Activated CD4-positive, alpha-beta T cell treated with anti-CD3 and anti-CD28 coated beads, Interleukin-2, amount 10 ng/mL, durations not matched to agents 24 days and 14 days (primary cell): ENCODE data around the gene SUDS3. TPM values are rescaled to one million over a fixed set of nuclear protein-coding genes. Genes with fewer than 3 reads are reported as not detected.

Source experiments
- DNase-seq: peaks from one replicate; pipeline ENCODE4 v3.0.0; 2022
- H3K27ac Mint-ChIP-seq: one replicate; pipeline ENCODE4 v1.8.0; 2022; ENCODE audit warnings: mild to moderate bottlenecking, mixed read lengths
- H3K27me3 Mint-ChIP-seq: one replicate; pipeline ENCODE4 v1.8.0; 2022; ENCODE audit warnings: mixed read lengths
- H3K36me3 Mint-ChIP-seq: one replicate; pipeline ENCODE4 v1.8.0; 2022; ENCODE audit warnings: low read depth, mild to moderate bottlenecking, mixed read lengths
- H3K4me1 Mint-ChIP-seq: one replicate; pipeline ENCODE4 v1.8.0; 2021; ENCODE audit warnings: mixed read lengths
- H3K4me3 Mint-ChIP-seq: one replicate; pipeline ENCODE4 v1.8.0; 2022; ENCODE audit warnings: mild to moderate bottlenecking, moderate library complexity, mixed read lengths
- H3K9me3 Mint-ChIP-seq: one replicate; pipeline ENCODE4 v1.8.0; 2021; ENCODE audit warnings: mixed read lengths
- intact Hi-C: fragments of 100-400 bp; cut with micrococcal nuclease; formaldehyde crosslinking; loops from one replicate; pipeline ENCODE4 v1.15.1; 2023
- total RNA-seq: library from RNA; stranded (reverse); gene quantifications from 2 replicates; pipeline ENCODE4 v1.2.3, GENCODE V29; 2022

SUDS3 gene
- 22.0 and 23.6 TPM in 2 replicates for total RNA-seq

GRCh38 chr12:118376089-118377020, at the start of gene SUDS3:
SUDS3 (plus strand) TSS chr12:118376555; CDS start chr12:118376692, 137 bp downstream.
- Mint-ChIP-seq H3K4me3 (peak within 1 kb of the TSS; percentile 81), H3K27me3 (peaks cover 4% of the 10 kb centered on the region), H3K4me1 (peaks cover 33% of the 10 kb centered on the region), H3K27ac (peak within 1 kb of the TSS; percentile 98), H3K9me3 (no peaks in the 10 kb centered on the region), H3K36me3 (peaks cover 7% of the 10 kb centered on the region)
- DNase-seq = peak; percentile 99
- intact Hi-C loops = loop anchor here (1.0 to 10.0 kb wide), 8 partner anchors 69 to 1182 kb away; partner anchors contain the start of genes FBXO21, RFC5 and WSB2

- peaks cover 14% of the 10 kb centered on the region for H3K36me3 Mint-ChIP-seq
- H3K27me3 Mint-ChIP-seq = no peaks in the 10 kb centered on the region
- no peak overlapping the region for H3K27ac Mint-ChIP-seq
- H3K4me3 Mint-ChIP-seq = no peak overlapping the region
- intact Hi-C loops = no loop called here
- no peaks in the 10 kb centered on the region for H3K9me3 Mint-ChIP-seq
- no peak for DNase-seq
- H3K4me1 Mint-ChIP-seq = peaks cover 13% of the 10 kb centered on the region
Observed at GRCh38 chr12:118326991-118327390, 49.4 kb upstream of the SUDS3 start.

- H3K9me3 Mint-ChIP-seq = no peaks in the 10 kb centered on the region
- peaks cover 14% of the 10 kb centered on the region for H3K36me3 Mint-ChIP-seq
- H3K4me1 Mint-ChIP-seq = peaks cover 13% of the 10 kb centered on the region
- DNase-seq = no peak
- H3K27ac Mint-ChIP-seq = no peak overlapping the region
- intact Hi-C loops = no loop called here
- no peaks in the 10 kb centered on the region for H3K27me3 Mint-ChIP-seq
- no peak overlapping the region for H3K4me3 Mint-ChIP-seq
Observed at GRCh38 chr12:118327391-118327790, 49.0 kb upstream of the SUDS3 start.

DNA sequence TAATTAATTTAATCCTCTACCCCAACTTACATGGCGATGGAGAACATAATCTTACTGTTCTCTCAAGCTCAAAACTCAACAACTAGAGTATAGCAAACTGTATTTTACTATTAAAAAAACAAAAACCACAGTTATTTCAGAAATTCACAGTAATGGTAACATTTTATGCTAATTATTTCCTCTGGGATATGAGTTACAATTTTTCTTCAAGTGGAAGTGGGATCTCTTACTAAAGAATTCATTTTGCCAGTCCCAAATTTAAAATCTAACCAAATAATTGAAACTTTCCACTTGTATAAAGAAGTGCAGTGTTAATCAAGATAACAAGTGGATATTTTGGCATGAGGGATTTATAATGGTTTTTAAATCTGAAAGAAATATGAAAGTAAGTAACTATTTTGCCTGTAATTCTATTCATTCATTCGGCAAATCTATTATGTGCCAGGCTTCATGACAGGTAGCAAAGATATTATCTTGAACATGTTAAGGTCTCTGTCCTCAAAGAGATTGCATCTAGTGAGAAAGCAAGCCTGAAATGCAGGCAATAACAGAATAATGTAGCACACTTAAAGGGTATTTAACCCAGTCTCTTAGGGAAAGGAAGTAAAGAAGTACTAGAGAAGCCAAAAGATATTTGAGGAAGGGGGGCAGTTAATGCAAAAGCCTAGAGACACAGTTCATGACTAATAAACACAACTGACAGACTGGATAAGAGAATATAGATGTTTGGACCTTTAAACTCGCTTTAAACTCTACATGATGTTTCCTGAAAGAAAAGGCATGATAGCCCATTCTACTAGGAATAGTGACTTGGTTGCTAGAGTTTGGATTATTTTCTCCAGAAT, 47.6 kb upstream of the SUDS3 start:
- peaks cover 15% of the 10 kb centered on the region for H3K4me1 Mint-ChIP-seq
- H3K27ac Mint-ChIP-seq = no peak overlapping the region
- H3K36me3 Mint-ChIP-seq = peaks cover 16% of the 10 kb centered on the region
- no peak for DNase-seq
- H3K4me3 Mint-ChIP-seq = no peak overlapping the region
- intact Hi-C loops = no loop called here
- H3K9me3 Mint-ChIP-seq = no peaks in the 10 kb centered on the region
- no peaks in the 10 kb centered on the region for H3K27me3 Mint-ChIP-seq

- no peak overlapping the region for H3K4me3 Mint-ChIP-seq
- no peaks in the 10 kb centered on the region for H3K27me3 Mint-ChIP-seq
- no peaks in the 10 kb centered on the region for H3K9me3 Mint-ChIP-seq
- intact Hi-C loops = no loop called here
- peaks cover 13% of the 10 kb centered on the region for H3K4me1 Mint-ChIP-seq
- peak overlapping the region; percentile 18 for H3K27ac Mint-ChIP-seq
- H3K36me3 Mint-ChIP-seq = peaks cover 19% of the 10 kb centered on the region
- no peak for DNase-seq
Observed at GRCh38 chr12:118330421-118331018, 45.8 kb upstream of the SUDS3 start.

GRCh38 chr12:118332511-118332910, 43.8 kb upstream of the SUDS3 start:
- DNase-seq = no peak
- H3K4me1 Mint-ChIP-seq = peaks cover 13% of the 10 kb centered on the region
- intact Hi-C loops = no loop called here
- no peaks in the 10 kb centered on the region for H3K27me3 Mint-ChIP-seq
- no peak overlapping the region for H3K4me3 Mint-ChIP-seq
- no peak overlapping the region for H3K27ac Mint-ChIP-seq
- no peaks in the 10 kb centered on the region for H3K9me3 Mint-ChIP-seq
- peaks cover 25% of the 10 kb centered on the region for H3K36me3 Mint-ChIP-seq

DNA sequence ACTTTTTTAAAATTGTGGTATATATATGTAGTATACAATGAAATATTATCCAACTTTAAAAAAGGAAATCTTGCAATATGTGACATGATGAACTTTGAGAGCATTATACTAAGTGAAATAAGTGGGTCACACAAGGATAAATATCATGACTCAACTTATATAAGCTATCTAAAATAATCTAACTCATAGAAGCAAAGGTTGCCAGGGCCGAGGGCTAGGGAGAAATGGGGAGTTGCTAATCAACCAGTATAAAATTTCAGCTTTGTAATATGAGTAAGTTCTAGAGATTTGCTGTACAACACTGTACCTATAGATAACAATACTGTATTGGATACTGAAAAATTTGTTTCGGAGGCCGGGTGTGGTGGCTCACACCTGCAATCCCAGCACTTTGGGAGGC, 42.1 kb upstream of the SUDS3 start:
- Mint-ChIP-seq H3K27me3 (no peaks in the 10 kb centered on the region), H3K27ac (no peak overlapping the region), H3K9me3 (no peaks in the 10 kb centered on the region), H3K4me3 (no peak overlapping the region), H3K4me1 (peaks cover 14% of the 10 kb centered on the region), H3K36me3 (peaks cover 28% of the 10 kb centered on the region)
- no peak for DNase-seq
- intact Hi-C loops = no loop called here

DNA sequence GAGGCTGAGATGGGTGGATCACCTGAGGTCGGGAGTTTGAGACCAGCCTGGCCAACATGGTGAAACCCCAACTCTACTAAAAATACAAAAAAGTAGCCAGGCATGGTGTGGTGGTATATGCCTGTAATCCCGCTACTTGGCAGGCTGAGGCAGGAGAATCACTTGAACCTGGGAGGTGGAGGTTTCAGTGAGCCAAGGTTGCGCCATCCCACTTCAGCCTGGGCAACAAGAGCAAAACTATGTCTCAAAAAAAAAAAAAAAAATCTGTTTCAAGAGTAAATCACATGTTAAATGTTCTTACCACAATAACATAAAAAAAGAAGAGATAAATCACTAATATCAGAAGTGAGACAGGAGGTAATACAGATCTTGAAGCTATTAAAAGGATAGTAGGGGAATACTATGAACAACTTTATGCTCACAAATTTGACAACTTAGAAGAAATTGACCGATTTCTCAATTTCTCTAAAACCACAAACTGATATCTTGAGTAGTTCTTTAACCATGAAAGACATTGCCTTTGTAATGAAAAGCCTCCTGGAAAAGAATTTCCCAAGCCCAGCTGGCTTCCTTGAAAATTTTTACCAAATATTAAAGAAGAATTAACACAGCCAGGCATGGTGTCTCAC, 41.3 kb upstream of the SUDS3 start:
- intact Hi-C loops = no loop called here
- peaks cover 26% of the 10 kb centered on the region for H3K36me3 Mint-ChIP-seq

GRCh38 chr12:118336123-118336522, 40.2 kb upstream of the SUDS3 start:
- Mint-ChIP-seq H3K27ac (no peak overlapping the region), H3K9me3 (no peaks in the 10 kb centered on the region), H3K36me3 (peaks cover 20% of the 10 kb centered on the region), H3K4me1 (peaks cover 7% of the 10 kb centered on the region), H3K27me3 (no peaks in the 10 kb centered on the region), H3K4me3 (no peak overlapping the region)
- no peak for DNase-seq
- intact Hi-C loops = no loop called here

More for the DNA sequence above, 41.3 kb upstream of the SUDS3 start:
- Mint-ChIP-seq H3K27ac (no peak overlapping the region), H3K27me3 (no peaks in the 10 kb centered on the region), H3K4me3 (no peak overlapping the region), H3K4me1 (peaks cover 11% of the 10 kb centered on the region), H3K9me3 (no peaks in the 10 kb centered on the region)
- no peak for DNase-seq

DNA sequence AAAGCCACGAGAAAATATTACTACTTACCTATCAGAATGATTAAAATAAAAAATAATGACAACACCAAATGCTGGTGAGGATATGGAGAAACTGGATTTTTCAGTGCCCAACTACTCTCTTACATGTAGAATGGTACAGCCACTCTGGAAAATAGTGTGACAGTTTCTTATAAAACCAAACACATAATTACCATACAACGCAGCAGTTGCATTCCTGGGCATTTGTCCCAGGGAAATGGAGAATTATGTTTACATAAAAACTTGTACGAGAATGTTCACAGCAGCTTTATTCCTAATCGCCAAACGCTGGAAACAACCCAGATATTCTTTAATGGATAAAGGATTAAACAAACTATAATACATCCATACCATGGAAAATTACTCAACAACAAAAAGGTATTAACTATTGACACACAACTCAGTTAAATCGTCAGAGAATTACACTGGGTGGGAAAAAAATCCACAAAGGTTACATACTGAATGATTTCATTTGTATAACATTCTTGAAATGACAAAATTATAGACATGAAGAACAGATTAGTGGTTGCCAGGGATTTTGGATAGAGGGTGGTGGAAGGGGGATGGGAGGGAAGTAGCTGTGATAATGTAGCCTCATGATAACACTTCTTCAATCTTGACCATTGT, 39.0 kb upstream of the SUDS3 start:
- Mint-ChIP-seq H3K9me3 (no peaks in the 10 kb centered on the region), H3K36me3 (peaks cover 22% of the 10 kb centered on the region), H3K4me1 (peaks cover 9% of the 10 kb centered on the region), H3K4me3 (no peak overlapping the region), H3K27ac (no peak overlapping the region), H3K27me3 (no peaks in the 10 kb centered on the region)
- intact Hi-C loops = no loop called here
- peak; percentile 22 for DNase-seq

DNA sequence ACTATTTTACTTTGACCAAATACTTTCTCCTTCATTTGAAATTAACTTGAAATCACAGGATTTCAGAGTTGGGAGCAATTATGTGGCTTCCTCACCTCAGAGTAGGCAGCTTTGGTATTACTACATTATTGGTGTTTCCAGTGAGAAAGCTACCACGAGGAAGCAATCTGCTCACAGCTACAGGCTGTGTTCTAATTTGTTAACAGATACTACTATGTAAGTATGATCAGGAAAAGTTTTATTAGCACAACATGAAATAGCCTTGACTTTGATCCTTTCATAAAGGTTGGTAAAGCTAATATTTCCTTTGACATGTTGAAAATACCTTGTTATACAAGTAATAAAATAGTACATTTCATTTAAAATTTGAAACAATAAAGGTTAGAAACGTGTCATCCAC, 34.3 kb upstream of the SUDS3 start:
- Mint-ChIP-seq H3K4me3 (no peak overlapping the region), H3K4me1 (peaks cover 8% of the 10 kb centered on the region)

GRCh38 chr12:118344829-118345228, 31.5 kb upstream of the SUDS3 start:
- H3K27ac Mint-ChIP-seq = no peak overlapping the region
- no peaks in the 10 kb centered on the region for H3K9me3 Mint-ChIP-seq
- DNase-seq = no peak
- intact Hi-C loops = no loop called here
- peaks cover 11% of the 10 kb centered on the region for H3K4me1 Mint-ChIP-seq
- H3K27me3 Mint-ChIP-seq = no peaks in the 10 kb centered on the region
- H3K4me3 Mint-ChIP-seq = no peak overlapping the region
- H3K36me3 Mint-ChIP-seq = peaks cover 5% of the 10 kb centered on the region

More for the DNA sequence above, 34.3 kb upstream of the SUDS3 start:
- no peaks in the 10 kb centered on the region for H3K9me3 Mint-ChIP-seq
- intact Hi-C loops = no loop called here
- peaks cover 5% of the 10 kb centered on the region for H3K36me3 Mint-ChIP-seq
- H3K27me3 Mint-ChIP-seq = no peaks in the 10 kb centered on the region
- DNase-seq = no peak
- no peak overlapping the region for H3K27ac Mint-ChIP-seq

DNA sequence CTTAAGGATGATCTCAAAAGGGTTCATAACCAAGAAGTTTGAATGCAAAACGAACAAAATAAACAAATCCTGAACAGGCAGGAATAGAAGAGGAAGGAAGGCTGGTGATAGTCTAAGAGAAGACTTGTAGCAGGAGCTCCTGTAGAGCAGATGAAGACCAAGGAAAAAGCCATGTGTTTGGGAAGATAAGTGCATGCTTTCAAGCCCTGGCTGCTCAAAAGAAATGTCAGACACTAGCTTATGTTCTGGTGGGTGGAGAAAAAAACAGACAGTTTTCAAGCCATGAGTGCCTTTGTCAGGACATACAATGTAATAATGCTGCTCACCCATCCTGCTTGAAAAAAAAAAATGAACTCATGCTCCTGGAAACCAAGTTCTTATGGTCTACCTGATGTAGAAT, 31.0 kb upstream of the SUDS3 start:
- Mint-ChIP-seq H3K9me3 (no peaks in the 10 kb centered on the region), H3K36me3 (peaks cover 8% of the 10 kb centered on the region), H3K4me3 (no peak overlapping the region), H3K27me3 (no peaks in the 10 kb centered on the region), H3K4me1 (peaks cover 13% of the 10 kb centered on the region), H3K27ac (no peak overlapping the region)
- intact Hi-C loops = no loop called here
- DNase-seq = no peak
